A673 (cell line): ENCODE measurements around the gene FGD4. TPM values are rescaled to one million over a fixed set of nuclear protein-coding genes. Genes with fewer than 3 reads are reported as not detected.

Source experiments
- BruUV-seq: library from RNA; stranded (reverse); fragments of 400-500 nt; replicated peaks from 2 replicates; lab custom pipeline; 2021; lab: Mats Ljungman, UMichigan
- CTCF ChIA-PET: fragments of 300-600 bp; sonication (Branson Sonifier 250); formaldehyde crosslinking; loops from one replicate; lab custom pipeline; 2022; ENCODE audit warnings: antibody characterized with exemption; lab: Charles Lee
- POLR2A ChIA-PET: fragments of 300-600 bp; sonication (Branson Sonifier 250); formaldehyde crosslinking; loops from one replicate; lab custom pipeline; 2022; ENCODE audit warnings: antibody characterized with exemption; ENCODE audit not compliant: low non-redundant PET; lab: Charles Lee
- DNase-seq: peaks from one replicate; pipeline ENCODE4 v3.0.0-alpha.2; 2015; ENCODE audit warnings: low spot score
- H3K27ac ChIP-seq: fragments of 200-600 bp; sonication (generic); 2 replicates; pipeline ENCODE4 v1.5.1; 2016; ENCODE audit warnings: mixed run types, low read depth, mild to moderate bottlenecking, mixed read lengths, antibody characterized with exemption, low read length; ENCODE audit not compliant: poor library complexity, severe bottlenecking
- H3K27me3 ChIP-seq: fragments of 200-600 bp; sonication (generic); replicated peaks from 2 replicates; pipeline ENCODE4 v1.6.1; 2017; ENCODE audit warnings: mixed run types, low read depth, mild to moderate bottlenecking, mixed read lengths, antibody characterized with exemption, low read length; ENCODE audit not compliant: insufficient read depth, poor library complexity
- H3K36me3 ChIP-seq: fragments of 200-600 bp; sonication (generic); 2 replicates; pipeline ENCODE4 v1.6.1; 2016; ENCODE audit warnings: mixed run types, mild to moderate bottlenecking, mixed read lengths, antibody characterized with exemption, low read length; ENCODE audit not compliant: insufficient read depth, poor library complexity, severe bottlenecking
- H3K4me1 ChIP-seq: fragments of 200-600 bp; sonication (generic); 2 replicates; pipeline ENCODE4 v1.6.1; 2017; ENCODE audit warnings: mixed run types, mild to moderate bottlenecking, mixed read lengths, antibody characterized with exemption, low read length; ENCODE audit not compliant: insufficient read depth, poor library complexity, severe bottlenecking
- H3K4me3 ChIP-seq: fragments of 200-600 bp; sonication (generic); 2 replicates; pipeline ENCODE4 v1.5.1; 2016; ENCODE audit warnings: low read depth, mixed run types, mild to moderate bottlenecking, mixed read lengths, low read length; ENCODE audit not compliant: poor library complexity, severe bottlenecking
- H3K9me3 ChIP-seq: fragments of 200-600 bp; sonication (generic); 2 replicates; pipeline ENCODE4 v1.6.1; 2016; ENCODE audit warnings: mixed run types, low read depth, mild to moderate bottlenecking, mixed read lengths, antibody characterized with exemption, low read length; ENCODE audit not compliant: poor library complexity, severe bottlenecking
- EZH2 ChIP-seq: fragments of 200-600 bp; sonication (generic); IDR thresholded peaks from 2 replicates; pipeline ENCODE4 v1.6.1; 2017; ENCODE audit warnings: borderline replicate concordance, low read depth, mild to moderate bottlenecking, mixed read lengths, antibody characterized with exemption, low read length; ENCODE audit not compliant: poor library complexity, severe bottlenecking
- intact Hi-C: fragments of 100-400 bp; cut with micrococcal nuclease; formaldehyde crosslinking; loops from one replicate; pipeline ENCODE4 v1.10.0; 2022; ENCODE audit not compliant: unreplicated experiment
- total RNA-seq: library from RNA; stranded (reverse); gene quantifications from 2 replicates; pipeline ENCODE4 v1.2.3, GENCODE V29; 2021
- TF ChIP-seq, protein P1 (sequence below): fragments of 300-800, 200-600 bp; sonication (generic); conservative IDR thresholded peaks from 2 replicates; pipeline ENCODE4 v1.5.1; 2017; ENCODE audit warnings: low read depth, mild to moderate bottlenecking, antibody characterized with exemption, low read length, moderate library complexity, mixed read lengths

Gene FGD4
- total RNA-seq, 1 experiment from 2014 or later, result 21.5 TPM

DNA sequence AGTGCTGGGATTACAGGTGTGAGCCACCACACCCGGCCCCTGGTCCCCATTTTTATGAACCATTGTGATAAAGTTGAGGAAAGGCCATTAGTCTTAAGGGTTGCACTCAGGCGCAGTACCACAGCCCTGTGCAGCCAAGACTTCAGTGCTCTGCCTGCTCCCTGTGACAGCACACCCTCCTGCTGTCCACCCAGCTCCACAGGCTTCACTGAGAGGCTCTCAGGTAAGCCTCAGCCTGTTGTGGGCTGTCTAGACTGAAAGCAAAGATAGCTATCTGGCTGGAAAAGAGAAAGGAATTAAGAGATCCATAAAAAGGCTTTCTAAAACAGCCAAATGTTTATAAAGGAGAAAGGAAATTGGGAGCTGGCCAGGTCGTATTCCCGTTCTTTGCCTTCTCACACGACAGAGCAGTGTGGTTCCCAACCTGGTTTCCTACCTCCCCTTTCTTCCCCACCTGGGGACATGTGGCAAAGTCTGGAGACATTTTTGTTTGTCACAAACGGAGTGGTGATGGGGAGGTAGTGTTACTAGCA lies 260.6 kb downstream of the FGD4 start:
- DNase-seq, result no peak
- Histone ChIP-seq H3K4me3 (no peak overlapping the region), H3K36me3 (no peaks in the 10 kb centered on the region), H3K27me3 (no peaks in the 10 kb centered on the region), H3K9me3 (no peaks in the 10 kb centered on the region), H3K4me1 (no peaks in the 10 kb centered on the region), H3K27ac (no peak overlapping the region)
- ChIA-PET CTCF (no interaction called here), POLR2A (interaction anchor here (0.7 kb wide), 1 partner anchor 12 kb away, joined by 3 read pairs; no protein-coding TSS in a partner anchor)
- no TSS peak for BruUV-seq
- TF ChIP-seq, protein P1, sequence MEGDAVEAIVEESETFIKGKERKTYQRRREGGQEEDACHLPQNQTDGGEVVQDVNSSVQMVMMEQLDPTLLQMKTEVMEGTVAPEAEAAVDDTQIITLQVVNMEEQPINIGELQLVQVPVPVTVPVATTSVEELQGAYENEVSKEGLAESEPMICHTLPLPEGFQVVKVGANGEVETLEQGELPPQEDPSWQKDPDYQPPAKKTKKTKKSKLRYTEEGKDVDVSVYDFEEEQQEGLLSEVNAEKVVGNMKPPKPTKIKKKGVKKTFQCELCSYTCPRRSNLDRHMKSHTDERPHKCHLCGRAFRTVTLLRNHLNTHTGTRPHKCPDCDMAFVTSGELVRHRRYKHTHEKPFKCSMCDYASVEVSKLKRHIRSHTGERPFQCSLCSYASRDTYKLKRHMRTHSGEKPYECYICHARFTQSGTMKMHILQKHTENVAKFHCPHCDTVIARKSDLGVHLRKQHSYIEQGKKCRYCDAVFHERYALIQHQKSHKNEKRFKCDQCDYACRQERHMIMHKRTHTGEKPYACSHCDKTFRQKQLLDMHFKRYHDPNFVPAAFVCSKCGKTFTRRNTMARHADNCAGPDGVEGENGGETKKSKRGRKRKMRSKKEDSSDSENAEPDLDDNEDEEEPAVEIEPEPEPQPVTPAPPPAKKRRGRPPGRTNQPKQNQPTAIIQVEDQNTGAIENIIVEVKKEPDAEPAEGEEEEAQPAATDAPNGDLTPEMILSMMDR, result no peak
- TF ChIP-seq EZH2, result no peak
- intact Hi-C loops, result loop anchor here (5.0 kb wide), 1 partner anchor 293 kb away; no protein-coding TSS in a partner anchor

DNA sequence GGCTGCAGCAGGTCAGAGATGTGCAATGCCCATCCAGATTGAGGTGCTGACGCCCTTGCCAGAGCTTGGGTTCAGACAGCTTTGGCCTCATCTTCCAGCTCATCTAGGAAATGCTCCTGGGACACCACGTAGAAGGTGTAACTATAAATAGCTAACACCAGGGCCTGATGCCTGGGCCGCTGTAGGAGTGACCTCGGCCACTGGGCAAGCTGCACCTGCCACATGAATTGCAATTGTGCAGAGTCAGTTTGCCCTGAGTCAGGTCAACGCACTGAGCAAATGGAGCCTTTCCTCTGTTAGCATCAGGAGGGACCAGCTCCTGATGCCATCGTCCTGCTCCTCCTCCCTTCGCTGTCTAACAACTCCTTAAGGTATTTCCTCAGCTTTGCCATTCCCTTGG lies 262.3 kb downstream of the FGD4 start:
- no peaks in the 10 kb centered on the region for H3K36me3 ChIP-seq
- H3K4me1 ChIP-seq, result no peaks in the 10 kb centered on the region
- no peak overlapping the region for H3K27ac ChIP-seq
- CTCF ChIA-PET, result interaction anchor here (1.0 kb wide), 1 partner anchor 10 kb away, joined by 10 read pairs; no protein-coding TSS in a partner anchor
- intact Hi-C loops, result no loop called here
- H3K9me3 ChIP-seq, result no peaks in the 10 kb centered on the region
- no TSS peak for BruUV-seq
- no peak for TF ChIP-seq EZH2
- TF ChIP-seq, protein P1, result no peak
- no peaks in the 10 kb centered on the region for H3K27me3 ChIP-seq
- no peak overlapping the region for H3K4me3 ChIP-seq
- POLR2A ChIA-PET, result no interaction called here
- no peak for DNase-seq

DNA sequence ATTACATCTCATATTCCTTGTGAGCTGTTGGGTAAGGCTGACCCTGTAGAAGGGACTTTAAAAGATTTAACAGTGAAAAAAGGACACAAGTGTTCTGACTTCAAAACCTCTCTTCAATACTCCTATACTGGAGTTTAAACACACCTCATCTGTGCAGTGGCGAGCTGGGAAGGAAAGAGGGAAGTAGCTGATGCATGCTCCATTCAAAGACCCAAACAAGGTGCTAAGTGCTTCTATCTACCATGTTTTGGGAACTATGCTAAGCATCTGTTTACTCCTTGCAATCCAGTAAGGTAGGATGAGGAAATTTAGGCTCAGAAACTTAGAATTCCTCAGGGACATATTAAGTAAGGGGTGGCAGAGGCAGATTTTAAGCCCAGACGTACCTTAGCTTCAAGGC lies 263.3 kb downstream of the FGD4 start:
- CTCF ChIA-PET, result interaction anchor here (1.0 kb wide), 1 partner anchor 10 kb away, joined by 10 read pairs; no protein-coding TSS in a partner anchor

More for the DNA sequence above, 263.3 kb downstream of the FGD4 start:
- no peaks in the 10 kb centered on the region for H3K9me3 ChIP-seq
- no peaks in the 10 kb centered on the region for H3K27me3 ChIP-seq
- no peaks in the 10 kb centered on the region for H3K4me1 ChIP-seq
- no peak overlapping the region for H3K4me3 ChIP-seq
- POLR2A ChIA-PET, result no interaction called here
- TF ChIP-seq EZH2, result no peak
- TF ChIP-seq, protein P1, result no peak
- no peak for DNase-seq
- intact Hi-C loops, result no loop called here
- no TSS peak for BruUV-seq
- H3K36me3 ChIP-seq, result no peaks in the 10 kb centered on the region
- no peak overlapping the region for H3K27ac ChIP-seq
